GM19455 (cell line): ENCODE data around the gene USP24.
"Not testable (repeated sequence)": the region's sequence is repeated elsewhere in the genome, so short reads cannot be mapped to it uniquely, and the experiment has no call there.

Source experiments
- ATAC-seq: cut with Tn5 transposase; IDR thresholded peaks from one replicate; pipeline ENCODE4 v1.9.1; 2021; ENCODE audit not compliant: unreplicated experiment

USP24 gene

GRCh38 chr1:55200667-55201066, 14.5 kb downstream of the USP24 start:
- ATAC-seq: no peak

- ATAC-seq: not testable (repeated sequence)
Observed at GRCh38 chr1:55199735-55200134, 15.4 kb downstream of the USP24 start.

- no peak for ATAC-seq
Observed at GRCh38 chr1:55198044-55198443, 17.1 kb downstream of the USP24 start.

GRCh38 chr1:55197099-55197498, 18.1 kb downstream of the USP24 start:
- ATAC-seq: no peak

GRCh38 chr1:55196433-55197035, 18.6 kb downstream of the USP24 start:
- ATAC-seq: no peak

- no peak for ATAC-seq
Observed at GRCh38 chr1:55195521-55196233, 19.5 kb downstream of the USP24 start.

- no peak for ATAC-seq
Observed at GRCh38 chr1:55194851-55195250, 20.3 kb downstream of the USP24 start.

- ATAC-seq: no peak
Observed at GRCh38 chr1:55192093-55192492, 23.1 kb downstream of the USP24 start.

- ATAC-seq: not testable (repeated sequence)
Observed at GRCh38 chr1:55191219-55191952, 23.8 kb downstream of the USP24 start.

GRCh38 chr1:55190109-55190508, 25.1 kb downstream of the USP24 start:
- ATAC-seq: no peak

- ATAC-seq: no peak
Observed at GRCh38 chr1:55188909-55189308, 26.3 kb downstream of the USP24 start.

- ATAC-seq: no peak
Observed at GRCh38 chr1:55185832-55186231, 29.3 kb downstream of the USP24 start.

- no peak for ATAC-seq
Observed at GRCh38 chr1:55184859-55185258, 30.3 kb downstream of the USP24 start.

GRCh38 chr1:55181666-55182065, 33.5 kb downstream of the USP24 start:
- no peak for ATAC-seq

GRCh38 chr1:55180075-55180670, 35.0 kb downstream of the USP24 start:
- ATAC-seq: no peak

GRCh38 chr1:55179177-55179835, 35.9 kb downstream of the USP24 start:
- ATAC-seq: no peak

- no peak for ATAC-seq
Observed at GRCh38 chr1:55172687-55173086, 42.5 kb downstream of the USP24 start.

- ATAC-seq: no peak
Observed at GRCh38 chr1:55172272-55172671, 42.9 kb downstream of the USP24 start.

- no peak for ATAC-seq
Observed at GRCh38 chr1:55171694-55172093, 43.5 kb downstream of the USP24 start.

GRCh38 chr1:55170426-55170825, 44.7 kb downstream of the USP24 start:
- no peak for ATAC-seq

GRCh38 chr1:55169126-55169525, 46.0 kb downstream of the USP24 start:
- no peak for ATAC-seq
